ENCODE data around the gene EPB41L5. TPM values are rescaled to one million over a fixed set of nuclear protein-coding genes. Genes with fewer than 3 reads are reported as not detected.

Gene EPB41L5
- total RNA-seq, 4 donors from 2014 or later, result 13.7 to 49.7 (median 21.1) TPM

DNA sequence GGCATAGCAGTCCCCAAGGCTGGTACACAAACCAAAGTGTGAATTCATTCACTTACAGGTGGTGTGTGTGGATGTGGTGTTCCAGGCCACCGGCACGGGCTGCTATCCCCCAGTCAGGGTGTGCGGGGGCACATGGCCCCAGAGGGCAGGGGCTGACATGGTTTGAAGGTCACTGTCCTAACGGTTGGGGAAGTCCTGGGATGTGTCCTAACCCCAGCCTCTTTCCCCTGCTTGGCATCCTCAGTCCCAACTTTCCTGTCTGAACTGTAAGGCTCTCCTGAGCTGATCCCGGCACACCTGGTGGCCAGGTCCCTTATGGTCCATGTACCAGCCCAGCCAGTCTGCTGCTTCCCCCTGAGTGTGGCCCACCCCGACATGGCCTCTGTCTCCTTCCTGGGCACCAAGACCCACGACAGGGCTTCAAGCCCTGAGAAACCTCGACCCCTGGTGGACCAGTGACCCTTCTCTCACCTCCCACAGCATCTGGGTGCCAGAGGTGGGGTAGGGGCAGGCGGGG lies 212.7 kb downstream of the EPB41L5 start:
- H3K36me3 ChIP-seq, result no peaks in the 10 kb centered on the region
- peaks cover 0 to 6% (median 0%) of the 10 kb centered on the region in 3 donors for H3K9me3 ChIP-seq
- no peak for ATAC-seq
- TF ChIP-seq POLR2AphosphoS5 (IDR thresholded peaks at IDR 0.05), result no peak
- TF ChIP-seq, protein P1, sequence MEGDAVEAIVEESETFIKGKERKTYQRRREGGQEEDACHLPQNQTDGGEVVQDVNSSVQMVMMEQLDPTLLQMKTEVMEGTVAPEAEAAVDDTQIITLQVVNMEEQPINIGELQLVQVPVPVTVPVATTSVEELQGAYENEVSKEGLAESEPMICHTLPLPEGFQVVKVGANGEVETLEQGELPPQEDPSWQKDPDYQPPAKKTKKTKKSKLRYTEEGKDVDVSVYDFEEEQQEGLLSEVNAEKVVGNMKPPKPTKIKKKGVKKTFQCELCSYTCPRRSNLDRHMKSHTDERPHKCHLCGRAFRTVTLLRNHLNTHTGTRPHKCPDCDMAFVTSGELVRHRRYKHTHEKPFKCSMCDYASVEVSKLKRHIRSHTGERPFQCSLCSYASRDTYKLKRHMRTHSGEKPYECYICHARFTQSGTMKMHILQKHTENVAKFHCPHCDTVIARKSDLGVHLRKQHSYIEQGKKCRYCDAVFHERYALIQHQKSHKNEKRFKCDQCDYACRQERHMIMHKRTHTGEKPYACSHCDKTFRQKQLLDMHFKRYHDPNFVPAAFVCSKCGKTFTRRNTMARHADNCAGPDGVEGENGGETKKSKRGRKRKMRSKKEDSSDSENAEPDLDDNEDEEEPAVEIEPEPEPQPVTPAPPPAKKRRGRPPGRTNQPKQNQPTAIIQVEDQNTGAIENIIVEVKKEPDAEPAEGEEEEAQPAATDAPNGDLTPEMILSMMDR (IDR thresholded peaks at IDR 0.05), result no peak
- TF ChIP-seq EP300 (IDR thresholded peaks at IDR 0.05), result no peak
- TF ChIP-seq POLR2A (IDR thresholded peaks at IDR 0.05), result no peak
- H3K4me1 ChIP-seq, result peaks cover 0 to 50% (median 10%) of the 10 kb centered on the region in 3 donors
- no peak overlapping the region for H3K4me3 ChIP-seq
- H3K27me3 ChIP-seq, result no peaks in the 10 kb centered on the region
- no peak overlapping the region for H3K27ac ChIP-seq
- 100% methylated on average over 1 of the region's 9 CpGs; no CpG with 5 or more reads in 1 of the 2 donors for WGBS, 2 donors (ENCODE audit: low coverage in 1 of 2)

DNA sequence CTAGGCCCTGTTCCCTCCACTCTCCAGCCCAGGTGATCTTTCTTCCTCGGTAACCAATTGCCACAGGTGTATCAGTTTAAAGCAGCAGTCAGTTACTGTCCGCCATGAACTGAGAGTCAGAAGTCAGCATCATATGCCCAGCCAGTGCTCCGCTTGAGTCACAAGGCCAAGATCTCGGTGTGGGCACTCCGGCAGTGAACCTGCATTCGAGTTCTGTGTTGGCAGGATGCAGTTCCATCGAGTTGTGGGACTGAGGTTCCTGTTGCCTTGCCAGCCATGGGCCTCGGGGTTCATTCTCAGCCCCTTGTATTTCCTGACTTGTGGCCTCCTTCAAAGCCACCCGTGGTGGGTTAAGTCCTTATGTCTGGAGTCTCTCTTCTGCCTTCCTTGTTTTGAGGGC lies 213.4 kb downstream of the EPB41L5 start:
- Histone ChIP-seq H3K4me3 (no peak overlapping the region), H3K9me3 (peaks cover 0 to 6% (median 0%) of the 10 kb centered on the region in 3 donors), H3K4me1 (peaks cover 0 to 43% (median 10%) of the 10 kb centered on the region in 3 donors), H3K27ac (no peak overlapping the region), H3K36me3 (no peaks in the 10 kb centered on the region), H3K27me3 (no peaks in the 10 kb centered on the region)
- no peak for ATAC-seq
- 83 to 94% methylated on average over 3 to 7 of the region's 9 CpGs for WGBS, 2 donors (ENCODE audit: low coverage in 1 of 2)
- no peak for TF ChIP-seq POLR2AphosphoS5 (IDR thresholded peaks at IDR 0.05)
- TF ChIP-seq, protein P1 (IDR thresholded peaks at IDR 0.05), result no peak
- no peak for TF ChIP-seq EP300 (IDR thresholded peaks at IDR 0.05)
- TF ChIP-seq POLR2A (IDR thresholded peaks at IDR 0.05), result no peak

GRCh38 chr2:120227111-120227991 lies 214.5 kb downstream of the EPB41L5 start:
- no peak for TF ChIP-seq POLR2AphosphoS5 (IDR thresholded peaks at IDR 0.05)
- no peak for TF ChIP-seq POLR2A (IDR thresholded peaks at IDR 0.05)
- TF ChIP-seq, protein P1 (IDR thresholded peaks at IDR 0.05), result no peak
- no peak for TF ChIP-seq EP300 (IDR thresholded peaks at IDR 0.05)
- Histone ChIP-seq H3K9me3 (peaks cover 0 to 4% (median 0%) of the 10 kb centered on the region in 3 donors), H3K27ac (no peak overlapping the region), H3K27me3 (no peaks in the 10 kb centered on the region), H3K4me1 (peaks cover 0 to 32% (median 9%) of the 10 kb centered on the region in 3 donors), H3K4me3 (no peak overlapping the region), H3K36me3 (no peaks in the 10 kb centered on the region)
- no peak for ATAC-seq
- WGBS, 2 donors (ENCODE audit: low coverage in 1 of 2), result 61 to 100% methylated on average over 3 to 4 of the region's 16 CpGs

- no peak for ATAC-seq
- H3K27ac ChIP-seq, result no peak overlapping the region
- no peaks in the 10 kb centered on the region for H3K36me3 ChIP-seq
- 31 to 37% methylated on average over 5 of the region's 5 CpGs for WGBS, 2 donors (ENCODE audit: low coverage in 1 of 2)
- no peak overlapping the region for H3K4me3 ChIP-seq
- H3K9me3 ChIP-seq, result no peaks in the 10 kb centered on the region
- H3K27me3 ChIP-seq, result no peaks in the 10 kb centered on the region
- TF ChIP-seq, protein P1 (IDR thresholded peaks at IDR 0.05), result no peak
- TF ChIP-seq POLR2A (IDR thresholded peaks at IDR 0.05) (no peak), POLR2AphosphoS5 (IDR thresholded peaks at IDR 0.05) (no peak), EP300 (IDR thresholded peaks at IDR 0.05) (no peak)
- peaks cover 0 to 33% (median 4%) of the 10 kb centered on the region in 3 donors for H3K4me1 ChIP-seq
These were observed 215.6 kb downstream of the EPB41L5 start for GRCh38 chr2:120228503-120228902.

Small RNAs within 50 kb of the gene (small RNA-seq; reads per million reads assigned to genes)
- 0 reads per million in 4 donors for gene MTND4LP14
- gene RF00019, result 0 reads per million in 4 donors

Other genes starting within 250 kb of the EPB41L5 start
- gene TMEM185B, start 210.3 kb downstream of the EPB41L5 start, total RNA-seq, result 10 to 100 TPM; 22.8 to 28.9 (median 25.3) TPM
- 10 to 100 TPM; 35.5 to 56.6 (median 53.4) TPM for gene RALB, start 239.8 kb downstream of the EPB41L5 start, total RNA-seq